Measurements from ENCODE around the gene SAMD13. TPM values are rescaled to one million over a fixed set of nuclear protein-coding genes. Genes with fewer than 3 reads are reported as not detected.

Gene SAMD13
- total RNA-seq, 4 donors from 2014 or later = 0.33 to 2.5 (median 2.1) TPM; not detected in 1

- Histone ChIP-seq H3K9me3 (no peaks in the 10 kb centered on the region), H3K27ac (replicated peaks in 1 of 4) (no peak overlapping the region), H3K36me3 (no peaks in the 10 kb centered on the region), H3K27me3 (no peaks in the 10 kb centered on the region), H3K4me1 (peaks cover 0 to 8% (median 7%) of the 10 kb centered on the region in 4 donors), H3K4me3 (no peak overlapping the region)
- no peak for DNase-seq (ENCODE audit: extremely low spot score)
- no peak for TF ChIP-seq POLR2A (IDR thresholded peaks at IDR 0.05; ENCODE audit: low read depth)
- TF ChIP-seq POLR2AphosphoS5 (IDR thresholded peaks at IDR 0.05) = no peak
- no peak for TF ChIP-seq EP300 (IDR thresholded peaks at IDR 0.05)
- no peak for TF ChIP-seq CTCF (IDR thresholded peaks at IDR 0.05)
- intact Hi-C loops (cut with DNase I) = no loop called here
- WGBS = 84% methylated on average over 3 of the region's 3 CpGs
These were observed 80.6 kb downstream of the SAMD13 start for GRCh38 chr1:84382127-84382526.

GRCh38 chr1:84385347-84385746 lies 83.8 kb downstream of the SAMD13 start:
- intact Hi-C loops (cut with DNase I) = no loop called here
- TF ChIP-seq EP300 (IDR thresholded peaks at IDR 0.05) = no peak
- no peak for TF ChIP-seq POLR2AphosphoS5 (IDR thresholded peaks at IDR 0.05)
- no peak for TF ChIP-seq POLR2A (IDR thresholded peaks at IDR 0.05; ENCODE audit: low read depth)
- no peak for TF ChIP-seq CTCF (IDR thresholded peaks at IDR 0.05)
- no peak overlapping the region for H3K27ac ChIP-seq (replicated peaks in 1 of 4)
- no peak overlapping the region for H3K4me3 ChIP-seq
- 85% methylated on average over 1 of the region's 1 CpG for WGBS
- no peaks in the 10 kb centered on the region for H3K9me3 ChIP-seq
- H3K36me3 ChIP-seq = no peaks in the 10 kb centered on the region
- H3K27me3 ChIP-seq = no peaks in the 10 kb centered on the region
- H3K4me1 ChIP-seq = no peaks in the 10 kb centered on the region
- no peak for DNase-seq (ENCODE audit: extremely low spot score)

- intact Hi-C loops (cut with DNase I) = no loop called here
- H3K27ac ChIP-seq (replicated peaks in 1 of 4) = no peak overlapping the region
- H3K4me3 ChIP-seq = no peak overlapping the region
- H3K4me1 ChIP-seq = no peaks in the 10 kb centered on the region
- H3K27me3 ChIP-seq = no peaks in the 10 kb centered on the region
- no peak for DNase-seq (ENCODE audit: extremely low spot score)
- no peaks in the 10 kb centered on the region for H3K9me3 ChIP-seq
- 90% methylated on average over 5 of the region's 5 CpGs for WGBS
- H3K36me3 ChIP-seq = no peaks in the 10 kb centered on the region
- TF ChIP-seq POLR2AphosphoS5 (IDR thresholded peaks at IDR 0.05) (no peak), EP300 (IDR thresholded peaks at IDR 0.05) (no peak), POLR2A (IDR thresholded peaks at IDR 0.05; ENCODE audit: low read depth) (no peak), CTCF (IDR thresholded peaks at IDR 0.05) (no peak)
These were observed 85.4 kb downstream of the SAMD13 start for GRCh38 chr1:84386716-84387479.

GRCh38 chr1:84387480-84388163 lies 86.1 kb downstream of the SAMD13 start:
- TF ChIP-seq POLR2AphosphoS5 (IDR thresholded peaks at IDR 0.05) = no peak
- no peak for TF ChIP-seq EP300 (IDR thresholded peaks at IDR 0.05)
- TF ChIP-seq CTCF (IDR thresholded peaks at IDR 0.05) = no peak
- no peak for TF ChIP-seq POLR2A (IDR thresholded peaks at IDR 0.05; ENCODE audit: low read depth)
- intact Hi-C loops (cut with DNase I) = no loop called here
- Histone ChIP-seq H3K4me3 (no peak overlapping the region), H3K4me1 (no peaks in the 10 kb centered on the region), H3K27ac (replicated peaks in 1 of 4) (no peak overlapping the region), H3K9me3 (no peaks in the 10 kb centered on the region), H3K36me3 (no peaks in the 10 kb centered on the region), H3K27me3 (no peaks in the 10 kb centered on the region)
- WGBS = 70% methylated on average over 8 of the region's 8 CpGs
- no peak for DNase-seq (ENCODE audit: extremely low spot score)
